HG03060 (cell line): ENCODE measurements around the gene STH.

Experiments used
- ATAC-seq: cut with Tn5 transposase; IDR thresholded peaks from one replicate; pipeline ENCODE4 v1.9.1; 2021; ENCODE audit warnings: low read depth, moderate number of reproducible peaks; ENCODE audit not compliant: unreplicated experiment

STH gene

DNA sequence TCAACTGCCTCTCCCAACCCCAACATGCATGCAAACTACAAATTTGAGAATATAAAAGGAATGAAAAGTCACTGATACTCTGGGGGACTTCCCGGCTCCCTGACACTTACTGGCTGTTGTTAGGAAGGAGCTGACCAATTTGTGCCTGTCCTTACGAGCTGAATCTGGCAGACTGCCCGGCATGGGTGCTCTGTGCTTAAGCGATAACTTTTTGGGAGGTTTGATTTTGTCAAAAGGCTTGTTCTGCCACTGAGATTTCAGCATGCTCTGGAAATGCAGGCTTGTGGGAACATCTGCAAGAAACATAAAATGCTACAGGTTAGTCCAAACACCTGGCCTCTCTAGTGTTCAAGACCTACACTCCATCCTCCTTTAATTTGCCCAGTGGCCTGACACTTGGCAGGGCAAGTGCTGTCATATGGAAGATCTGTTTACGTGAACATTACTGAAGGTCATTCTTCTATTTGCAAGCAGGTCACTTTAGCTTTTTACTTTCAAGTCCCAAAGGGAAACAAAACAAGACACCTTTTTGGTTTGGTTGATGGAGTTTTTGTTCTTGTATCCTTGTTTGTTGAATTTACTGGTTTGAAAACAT, 40.6 kb downstream of the STH start:
- no peak for ATAC-seq

DNA sequence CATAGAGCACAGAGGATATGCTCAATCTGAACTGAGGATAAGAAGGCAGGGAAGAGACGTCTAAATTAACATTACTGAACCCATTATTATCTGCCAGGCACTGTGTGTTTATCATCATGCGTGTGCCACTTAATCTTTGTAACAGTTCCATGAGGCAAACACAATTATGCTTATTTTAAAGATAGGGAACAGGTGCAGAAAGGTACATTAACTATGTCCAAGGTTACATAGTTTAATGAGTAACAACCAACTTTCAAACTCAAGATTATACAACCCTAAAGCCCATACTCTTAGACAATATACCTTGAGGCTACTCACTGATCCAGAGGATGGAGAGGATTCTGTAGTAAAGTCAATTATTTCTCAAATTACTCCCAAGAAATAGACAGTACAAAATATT, 43.2 kb downstream of the STH start:
- ATAC-seq, result no peak

DNA sequence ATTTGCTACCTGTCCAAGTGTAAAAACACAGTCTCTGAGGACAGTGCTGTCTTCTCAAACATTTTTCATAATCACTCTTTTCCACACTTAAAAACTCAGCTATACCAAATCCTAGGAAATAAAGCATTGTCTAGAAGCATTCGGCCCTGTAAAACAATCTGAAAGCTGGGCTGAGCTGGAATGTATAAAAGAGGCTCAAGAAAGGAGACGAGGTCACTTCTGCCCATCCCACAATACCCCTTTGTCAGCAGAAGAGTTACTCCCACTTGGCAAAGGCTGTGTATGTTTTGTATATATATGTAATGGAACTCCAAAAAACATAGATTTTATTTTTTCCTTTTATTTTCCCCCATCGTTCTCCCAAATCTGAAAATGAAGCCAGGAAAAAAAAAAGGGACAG, 43.9 kb downstream of the STH start:
- ATAC-seq, result no peak

DNA sequence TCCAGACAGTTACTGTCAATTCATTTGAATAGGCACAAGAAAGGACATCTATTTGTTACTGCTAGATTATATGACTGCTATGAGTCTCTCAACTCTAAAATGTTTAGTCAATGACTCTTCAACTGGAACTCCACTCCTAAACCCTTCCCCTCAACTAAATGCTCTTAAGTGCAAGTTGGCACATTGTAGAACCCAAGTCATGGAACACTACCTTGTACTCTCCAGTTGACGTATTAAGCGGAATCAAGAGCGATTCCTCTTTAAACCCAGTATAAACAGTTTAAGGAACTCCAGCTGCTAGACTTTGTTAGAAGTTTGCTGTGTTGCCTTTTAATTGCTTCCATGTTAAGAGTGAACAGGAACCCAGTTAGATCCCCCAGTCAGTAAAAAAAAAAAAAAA, 44.6 kb downstream of the STH start:
- ATAC-seq, result no peak

DNA sequence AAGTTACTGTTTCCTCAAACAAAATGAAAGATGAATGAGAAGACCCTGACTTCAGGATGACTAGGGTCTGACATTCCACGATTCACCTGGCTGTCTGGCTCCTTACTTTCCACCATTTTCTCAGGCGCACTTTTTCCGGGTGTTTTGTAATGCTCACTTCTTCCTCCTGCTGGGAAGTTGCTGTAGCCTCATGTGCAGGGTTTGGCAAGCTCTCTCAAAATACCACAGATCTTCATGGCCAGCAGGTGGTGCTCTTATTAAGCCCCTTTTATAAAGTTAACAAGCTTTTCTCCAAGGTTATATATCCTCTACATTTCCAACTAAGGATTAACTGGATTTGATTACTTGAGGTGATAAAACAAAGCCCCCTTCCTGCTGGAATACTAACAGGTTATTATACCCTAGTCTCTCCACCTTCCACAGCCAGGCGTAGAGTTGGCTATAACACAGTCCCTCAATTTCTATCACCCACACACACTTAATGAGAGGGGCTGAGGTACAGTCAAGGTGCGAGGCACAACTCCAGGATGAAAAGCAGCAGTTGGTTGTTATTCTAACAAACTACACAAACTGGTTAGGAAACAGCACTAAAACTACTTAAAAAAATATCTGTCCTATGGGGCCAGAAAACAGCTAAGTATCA, 45.4 kb downstream of the STH start:
- no peak for ATAC-seq

DNA sequence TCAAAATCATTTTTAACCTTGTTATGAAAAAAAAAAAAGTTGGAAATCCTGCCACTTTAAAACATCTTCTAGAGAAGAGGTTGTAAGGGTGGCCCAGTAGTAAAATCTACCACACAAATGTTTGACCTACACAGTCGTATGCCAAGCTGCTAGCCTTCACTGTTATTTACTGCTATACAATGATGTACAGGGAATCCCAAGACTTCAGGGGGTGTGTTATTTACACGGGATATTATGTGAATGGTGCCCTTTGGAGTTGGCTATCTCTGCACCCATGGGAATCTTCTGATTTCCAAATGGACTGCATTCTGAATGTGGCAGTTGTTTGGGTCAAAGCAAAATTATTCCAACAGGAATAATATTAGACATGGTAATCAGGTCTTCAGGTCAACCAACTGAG, 45.9 kb downstream of the STH start:
- no peak for ATAC-seq

DNA sequence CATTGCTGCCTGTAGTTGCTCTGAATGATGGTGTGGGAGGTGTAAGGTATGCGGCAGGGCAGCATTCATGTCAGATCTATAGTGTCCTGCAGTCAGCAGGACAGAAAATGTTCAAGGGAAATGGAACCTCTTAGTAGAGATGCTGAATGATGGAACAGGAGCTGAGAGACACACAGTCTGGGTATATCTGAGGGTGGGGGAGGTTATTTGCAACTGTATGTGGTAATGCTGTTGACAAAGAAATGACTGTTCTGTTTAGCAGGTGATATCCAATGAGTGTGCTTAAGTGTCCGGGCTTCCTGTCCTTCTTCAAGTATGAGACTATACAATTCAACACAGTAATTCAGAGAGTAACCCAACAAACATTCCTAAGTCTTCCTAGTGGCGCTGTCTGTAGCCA, 46.6 kb downstream of the STH start:
- no peak for ATAC-seq

DNA sequence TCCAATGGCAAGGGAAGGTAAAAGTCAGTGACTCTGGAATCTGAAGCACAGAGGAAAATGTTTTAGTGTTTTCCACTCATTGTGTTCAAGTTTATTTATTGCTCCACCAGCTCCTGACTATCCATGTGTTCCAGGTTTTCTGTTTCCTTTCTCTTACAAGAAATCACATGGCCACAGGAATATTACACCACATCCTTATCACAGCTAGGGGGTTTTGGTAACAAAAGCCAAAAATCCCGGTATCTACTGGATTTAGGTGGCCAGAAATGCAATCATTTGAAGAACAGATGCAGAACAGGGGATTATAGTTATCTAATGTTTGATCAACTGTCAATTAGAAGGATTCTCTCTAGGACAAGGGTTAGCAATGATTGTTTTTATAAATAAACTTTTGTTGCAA, 47.9 kb downstream of the STH start:
- no peak for ATAC-seq

DNA sequence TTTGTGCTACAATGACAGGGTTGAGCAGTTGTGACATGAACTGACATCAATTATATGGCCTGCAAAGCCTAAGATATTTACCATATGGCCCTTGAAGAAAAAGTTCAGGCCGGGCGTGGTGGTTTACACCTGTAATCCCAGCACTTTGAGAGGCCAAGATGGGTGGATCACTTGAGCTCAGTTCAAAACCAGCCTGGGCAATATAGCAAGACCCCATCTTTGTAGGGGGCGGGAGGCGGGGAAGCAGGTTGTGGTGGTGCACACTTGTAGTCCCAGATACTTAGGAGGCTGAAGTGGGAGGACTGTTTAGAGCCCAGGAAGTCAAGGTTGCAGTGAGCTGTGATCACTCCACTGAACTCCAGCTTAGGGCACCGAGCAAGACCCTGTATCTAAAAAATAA, 48.3 kb downstream of the STH start:
- ATAC-seq, result no peak

DNA sequence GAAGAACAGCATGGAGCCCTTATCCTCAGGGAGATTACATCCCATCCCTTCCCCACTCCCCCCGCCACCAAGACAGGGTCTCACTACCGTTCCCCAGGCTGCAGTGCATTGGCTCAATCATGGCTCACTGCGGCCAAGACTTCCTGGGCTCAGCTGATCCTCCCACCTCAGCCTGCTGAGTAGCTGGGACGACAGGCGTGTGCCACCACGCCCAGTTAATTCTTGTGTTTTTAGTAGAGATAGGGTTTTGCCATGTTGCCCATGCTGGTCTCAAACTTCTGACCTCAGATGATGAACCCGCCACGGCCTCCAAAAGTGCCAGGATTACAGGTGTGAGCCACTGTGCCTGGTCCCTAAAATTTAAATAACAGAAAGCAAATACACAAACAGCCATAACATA, 48.8 kb downstream of the STH start:
- ATAC-seq, result no peak
